SKM-1 treated with dmso at 0.1 percent for 144 hours (cell line): Measurements from ENCODE around the gene LRMDA.
A peak's percentile ranks its signal among the peaks of the same experiment; 100 is the strongest.

ENCODE experiments used
- DNase-seq: peaks from one replicate; lab custom pipeline; 2025; ENCODE audit not compliant: unreplicated experiment; lab: John Stamatoyannopoulos, UW

LRMDA gene

GRCh38 chr10:75694790-75695189 is 263.4 kb downstream of the LRMDA start:
- DNase-seq = no peak

DNA sequence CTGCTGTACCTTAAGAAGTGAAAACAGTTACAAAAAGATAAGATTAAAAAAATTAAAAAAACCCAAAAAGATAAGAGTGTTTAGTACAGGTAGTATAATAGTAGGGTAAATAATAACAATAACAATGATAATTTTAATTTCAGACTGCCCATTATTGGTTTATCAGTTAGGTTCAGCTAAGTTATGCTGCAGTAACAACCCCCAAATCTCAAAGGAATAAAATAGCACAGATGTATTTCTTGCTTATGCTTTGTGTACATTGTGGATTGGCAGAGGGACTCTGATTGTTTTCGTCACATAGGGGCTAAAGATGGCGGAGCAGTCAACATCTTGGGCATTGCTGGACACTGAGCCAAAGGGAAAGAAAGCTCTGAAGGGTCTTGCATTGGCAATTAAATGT is 264.6 kb downstream of the LRMDA start:
- no peak for DNase-seq

GRCh38 chr10:75696536-75696935 is 265.1 kb downstream of the LRMDA start:
- peak; percentile 71 for DNase-seq

- DNase-seq = no peak
These were observed 271.9 kb downstream of the LRMDA start for GRCh38 chr10:75703191-75703854.

- no peak for DNase-seq
These were observed 274.0 kb downstream of the LRMDA start for GRCh38 chr10:75705426-75705825.

DNA sequence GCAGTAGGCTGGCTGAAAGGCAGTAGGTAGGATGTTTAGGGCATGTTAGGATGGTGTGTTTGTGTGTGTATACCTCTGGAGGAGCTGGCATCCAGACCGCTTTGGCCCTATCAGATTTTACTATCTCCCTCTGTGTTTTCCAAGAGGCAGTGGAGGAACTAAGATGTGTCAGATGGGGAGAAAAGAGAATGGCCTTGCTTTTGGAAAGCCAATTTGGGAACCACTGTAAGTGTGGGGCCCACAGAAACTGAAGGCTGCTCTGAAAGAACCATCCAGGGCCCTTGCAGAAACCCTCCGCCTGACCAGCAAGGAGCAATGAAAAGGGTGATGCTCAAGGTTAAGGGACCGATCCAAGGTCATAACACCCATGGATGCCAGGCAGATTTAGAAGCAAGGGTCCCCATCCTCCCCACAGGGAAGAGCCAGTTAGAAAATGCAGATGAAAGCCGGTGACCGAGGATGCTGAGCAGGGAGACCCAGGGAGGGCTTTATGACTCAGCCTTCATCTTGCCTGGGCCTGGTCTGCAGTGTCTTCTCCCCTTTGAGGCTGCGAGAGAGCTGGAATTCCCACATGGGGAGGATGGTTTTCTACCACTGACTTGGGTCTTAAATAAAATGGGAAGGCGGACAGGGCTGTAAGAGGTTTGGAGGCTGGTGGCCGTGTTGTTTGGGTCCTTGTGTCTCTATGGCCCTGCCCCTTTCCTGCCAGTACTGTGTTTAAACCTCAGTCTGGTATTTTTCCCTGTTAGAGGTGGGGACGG is 275.8 kb downstream of the LRMDA start:
- no peak for DNase-seq

DNA sequence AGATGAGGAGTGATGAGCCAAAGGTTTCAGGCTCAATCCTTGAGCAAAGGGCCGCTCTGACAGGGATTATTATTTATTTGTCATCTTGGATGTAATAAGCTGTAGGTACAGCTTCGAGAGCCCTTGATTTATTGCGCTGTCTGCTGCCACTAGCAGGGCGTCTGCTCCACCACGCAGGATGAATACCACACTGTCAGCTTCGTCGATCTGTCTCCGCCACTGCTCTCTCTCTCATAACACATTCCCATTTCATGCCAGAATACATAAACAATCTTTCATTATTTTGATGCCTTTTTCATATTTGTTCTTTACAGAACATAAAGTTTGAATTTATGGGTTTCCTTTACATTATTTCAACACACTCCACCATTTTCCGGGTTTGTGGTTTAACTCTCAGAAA is 276.6 kb downstream of the LRMDA start:
- DNase-seq = no peak

GRCh38 chr10:75709245-75709644 is 277.8 kb downstream of the LRMDA start:
- no peak for DNase-seq

GRCh38 chr10:75709811-75710210 is 278.4 kb downstream of the LRMDA start:
- DNase-seq = no peak

DNA sequence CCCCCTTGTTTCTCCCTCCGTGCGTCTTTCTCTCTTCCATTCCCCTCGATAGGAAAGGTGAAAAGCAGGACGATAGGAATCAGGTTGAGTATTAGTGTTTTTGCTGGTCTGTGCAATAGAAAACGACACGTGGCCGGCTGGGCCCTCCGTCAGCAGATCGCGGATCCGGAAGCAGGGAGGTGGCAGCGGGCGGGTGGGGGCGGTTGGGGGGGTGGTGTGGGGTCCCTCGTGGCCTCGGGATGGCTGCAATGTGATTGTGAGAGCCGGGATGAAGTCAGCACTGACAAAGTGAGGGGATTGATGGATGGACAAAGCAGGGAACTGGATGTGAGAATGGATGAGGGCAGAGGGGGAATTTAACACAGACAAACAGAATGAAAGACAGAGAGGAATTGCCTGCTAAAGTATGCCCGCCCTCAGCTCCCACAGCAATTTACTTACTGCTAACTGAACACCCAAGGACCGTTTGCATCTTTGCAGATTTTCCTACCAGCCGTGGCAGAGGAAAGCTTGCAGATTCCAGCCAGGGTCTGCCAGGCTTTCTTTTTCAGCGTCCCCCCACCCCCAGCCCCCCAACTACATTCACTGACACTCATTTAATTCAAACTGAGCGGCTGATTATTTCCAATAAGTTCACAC is 280.9 kb downstream of the LRMDA start:
- DNase-seq = no peak

DNA sequence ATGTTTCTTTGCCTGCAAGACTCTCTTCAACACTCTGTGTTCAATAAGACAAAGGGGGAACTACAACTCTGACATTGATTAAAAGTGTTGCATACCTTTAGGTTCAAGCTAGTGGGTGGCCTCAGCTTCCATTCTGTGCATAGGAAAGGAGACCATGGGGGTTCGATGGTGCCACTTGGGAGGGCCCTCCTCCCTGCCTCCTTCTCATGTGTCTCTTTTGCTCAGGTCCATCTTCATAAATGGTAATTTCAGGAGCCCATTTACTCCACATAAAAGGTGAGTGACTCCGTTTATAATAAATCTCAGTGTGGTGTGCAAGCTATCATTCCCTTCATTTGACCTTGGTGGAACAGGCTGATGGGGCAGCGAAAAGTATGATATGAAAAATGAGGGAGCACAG is 285.1 kb downstream of the LRMDA start:
- DNase-seq = no peak

DNA sequence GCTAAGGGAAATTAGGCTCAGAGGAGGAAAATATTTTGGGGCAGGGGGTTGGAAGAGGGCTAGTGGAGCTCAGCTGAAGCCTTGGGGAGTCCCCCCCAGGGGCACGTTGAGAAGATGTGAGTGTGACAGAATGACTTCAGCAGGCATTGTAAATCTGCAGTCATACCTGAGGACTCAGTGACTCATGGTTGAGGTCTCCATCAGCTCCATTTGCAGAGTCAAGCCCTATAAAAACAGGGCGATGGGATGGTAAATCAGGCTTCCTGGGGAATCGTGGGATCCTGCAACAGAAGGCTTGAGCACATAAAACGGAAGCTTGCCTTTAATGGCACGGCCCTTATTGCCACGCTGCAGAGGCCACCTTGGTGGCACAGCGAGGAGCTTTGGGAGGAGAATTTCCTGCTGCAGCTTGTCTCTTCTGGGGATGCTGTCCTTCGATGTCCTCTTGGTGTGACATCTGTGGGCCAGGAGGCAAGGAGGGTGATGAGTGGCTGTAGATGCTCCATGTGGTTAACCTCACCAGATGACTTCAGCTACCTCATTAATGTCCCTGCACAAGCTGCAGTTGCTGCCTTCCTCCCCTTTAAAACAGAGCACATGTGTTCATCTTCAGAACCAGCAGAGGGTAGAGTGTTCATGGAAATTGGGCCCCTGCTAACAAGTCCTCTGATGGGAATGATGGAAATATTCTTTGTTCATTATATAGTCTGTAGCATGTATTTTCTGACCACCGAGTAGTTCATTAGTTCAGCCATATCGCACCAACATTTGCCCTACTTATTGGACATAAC is 285.9 kb downstream of the LRMDA start:
- DNase-seq = no peak

GRCh38 chr10:75718991-75719390 is 287.6 kb downstream of the LRMDA start:
- no peak for DNase-seq

GRCh38 chr10:75720157-75720556 is 288.7 kb downstream of the LRMDA start:
- DNase-seq = no peak

GRCh38 chr10:75722020-75722419 is 290.6 kb downstream of the LRMDA start:
- DNase-seq = no peak

GRCh38 chr10:75722609-75723008 is 291.2 kb downstream of the LRMDA start:
- DNase-seq = no peak

- DNase-seq = no peak
These were observed 292.0 kb downstream of the LRMDA start for GRCh38 chr10:75723319-75723980.

DNA sequence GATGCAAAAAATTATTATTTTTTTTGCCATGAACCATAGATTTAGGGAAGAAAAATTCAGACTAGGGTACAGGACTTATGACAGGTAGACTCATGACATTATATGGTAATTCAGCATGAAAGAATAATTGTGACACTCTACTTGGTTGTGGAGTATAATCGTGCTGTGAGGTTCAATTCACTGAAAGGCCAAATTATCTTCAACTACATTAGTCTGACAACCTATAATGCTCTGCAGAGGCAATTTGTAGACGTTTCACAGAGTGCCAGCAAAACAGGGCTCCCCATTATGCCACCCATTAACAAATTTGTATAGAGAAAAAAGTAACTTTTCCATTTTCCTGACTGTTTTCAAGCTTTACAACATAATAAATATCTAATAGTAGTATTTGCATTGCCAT is 292.6 kb downstream of the LRMDA start:
- DNase-seq = no peak

GRCh38 chr10:75726522-75727483 is 295.4 kb downstream of the LRMDA start:
- DNase-seq = no peak

DNA sequence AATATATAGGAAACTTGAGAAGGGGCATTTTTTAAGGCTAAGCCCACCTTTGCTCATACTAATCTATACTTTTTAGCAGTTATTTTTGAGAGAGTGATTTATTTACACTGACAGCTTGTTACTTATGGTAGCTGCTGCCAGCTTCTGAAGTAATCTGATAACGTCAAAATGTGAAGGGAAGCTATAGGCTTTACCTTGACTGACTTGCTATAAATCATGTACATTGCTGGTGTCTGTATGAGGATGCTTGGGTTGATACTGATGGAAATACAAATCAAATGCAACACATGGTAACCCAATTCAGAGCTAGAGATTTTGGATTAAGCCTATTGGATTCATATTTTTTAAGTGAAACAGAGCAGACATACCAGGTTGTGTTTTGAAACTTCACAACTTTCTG is 299.4 kb downstream of the LRMDA start:
- DNase-seq = no peak
